HEK293T (cell line): ENCODE measurements around the gene NDOR1.
A peak's percentile ranks its signal among the peaks of the same experiment; 100 is the strongest.

Experiments used
- CTCF ChIA-PET: fragments of 350-600 bp; formaldehyde crosslinking; extraction: SDS; loops from one replicate; lab custom pipeline; 2021; ENCODE audit warnings: antibody characterized with exemption, inconsistent platforms; lab: Yijun Ruan, JAX
- POLR2A ChIA-PET: fragments of 350-600 bp; formaldehyde crosslinking; extraction: SDS; loops from one replicate; lab custom pipeline; 2020; ENCODE audit warnings: antibody characterized with exemption, inconsistent platforms; lab: Yijun Ruan, JAX
- DNase-seq: peaks from one replicate; pipeline ENCODE4 v3.0.0; 2012; ENCODE audit warnings: mixed read lengths; ENCODE audit errors: extremely low spot score
- ARNT ChIP-seq: fragments of 450-650 bp; IDR thresholded peaks from 2 replicates; pipeline ENCODE4 v1.6.1; 2017; ENCODE audit warnings: mild to moderate bottlenecking
- BHLHE40 ChIP-seq: fragments of 450-650 bp; IDR thresholded peaks from 2 replicates; pipeline ENCODE4 v1.6.1; 2016; ENCODE audit warnings: mild to moderate bottlenecking, moderate library complexity, borderline replicate concordance
- CTBP1 ChIP-seq: fragments of 450-650 bp; IDR thresholded peaks from 2 replicates; pipeline ENCODE4 v1.6.1; 2016; ENCODE audit warnings: borderline replicate concordance
- ELF4 ChIP-seq: fragments of 450-650 bp; IDR thresholded peaks from 2 replicates; pipeline ENCODE4 v1.6.1; 2017; ENCODE audit warnings: antibody characterized with exemption
- FOXA1 ChIP-seq: fragments of 450-650 bp; IDR thresholded peaks from 2 replicates; pipeline ENCODE4 v1.6.1; 2016; ENCODE audit warnings: mild to moderate bottlenecking
- FOXK2 ChIP-seq: fragments of 450-650 bp; IDR thresholded peaks from 2 replicates; pipeline ENCODE4 v1.6.1; 2016; ENCODE audit warnings: mild to moderate bottlenecking
- FOXM1 ChIP-seq: fragments of 450-650 bp; IDR thresholded peaks from 2 replicates; pipeline ENCODE4 v1.6.1; 2017; ENCODE audit warnings: mild to moderate bottlenecking, borderline replicate concordance
- HDGF ChIP-seq: fragments of 450-650 bp; IDR thresholded peaks from 2 replicates; pipeline ENCODE4 v1.6.1; 2017; ENCODE audit warnings: antibody characterized with exemption, borderline replicate concordance
- L3MBTL2 ChIP-seq: fragments of 450-650 bp; conservative IDR thresholded peaks from 2 replicates; pipeline ENCODE4 v1.6.1; 2016; ENCODE audit warnings: mild to moderate bottlenecking
- LEF1 ChIP-seq: fragments of 450-650 bp; IDR thresholded peaks from 2 replicates; pipeline ENCODE4 v1.6.1; 2017; ENCODE audit warnings: mild to moderate bottlenecking, borderline replicate concordance
- NFRKB ChIP-seq: fragments of 450-650 bp; IDR thresholded peaks from 2 replicates; pipeline ENCODE4 v1.6.1; 2016; ENCODE audit warnings: mild to moderate bottlenecking, moderate library complexity
- PKNOX1 ChIP-seq: fragments of 450-650 bp; IDR thresholded peaks from 2 replicates; pipeline ENCODE4 v1.6.1; 2016
- SP1 ChIP-seq: fragments of 450-650 bp; IDR thresholded peaks from 2 replicates; pipeline ENCODE4 v1.6.1; 2017
- SUZ12 ChIP-seq: fragments of 450-650 bp; IDR thresholded peaks from 2 replicates; pipeline ENCODE4 v1.6.1; 2016; ENCODE audit warnings: mild to moderate bottlenecking
- TARDBP ChIP-seq: fragments of 450-650 bp; IDR thresholded peaks from 2 replicates; pipeline ENCODE4 v1.6.1; 2016
- ZNF384 ChIP-seq: fragments of 450-650 bp; IDR thresholded peaks from 2 replicates; pipeline ENCODE4 v1.6.1; 2016

The NDOR1 gene

GRCh38 chr9:137205126-137206069 is at the start of gene NDOR1, which contains the start of gene TMEM203:
Gene NDOR1 (plus strand): TSS chr9:137205700. CDS start chr9:137205778, 78 bp downstream.
Gene TMEM203 (minus strand): TSS chr9:137205648. CDS start chr9:137205414, 234 bp downstream.
- CTCF ChIA-PET: no interaction called here
- peak; percentile 94 for DNase-seq
- POLR2A ChIA-PET: interaction anchor here (0.6 to 2.3 kb wide), 11 partner anchors 10 to 75 kb away, joined by 3 to 16 read pairs (median 5); partner anchors contain the start of genes ANAPC2, RNF208, SSNA1 and TUBB4B
- TF ChIP-seq SUZ12 (no peak), ELF4 (peak; percentile 49), L3MBTL2 (peak; percentile 53), TARDBP (no peak)

- ChIA-PET CTCF (interaction anchor here (0.9 to 1.9 kb wide), 2 partner anchors 11 to 20 kb away, joined by 3 to 5 read pairs; no protein-coding TSS in a partner anchor), POLR2A (interaction anchor here (0.9 to 2.7 kb wide), 4 partner anchors 12 to 309 kb away, joined by 3 to 21 read pairs (median 4); partner anchors contain the start of gene TPRN)
- peak; percentile 82 for DNase-seq
- TF ChIP-seq BHLHE40: no peak
- TF ChIP-seq ELF4: no peak
- no peak for TF ChIP-seq ARNT
- no peak for TF ChIP-seq PKNOX1
- no peak for TF ChIP-seq L3MBTL2
- no peak for TF ChIP-seq FOXA1
- TF ChIP-seq ZNF384: no peak
- no peak for TF ChIP-seq SUZ12
Observed at GRCh38 chr9:137156567-137157375, 48.7 kb upstream of the NDOR1 start.

DNA sequence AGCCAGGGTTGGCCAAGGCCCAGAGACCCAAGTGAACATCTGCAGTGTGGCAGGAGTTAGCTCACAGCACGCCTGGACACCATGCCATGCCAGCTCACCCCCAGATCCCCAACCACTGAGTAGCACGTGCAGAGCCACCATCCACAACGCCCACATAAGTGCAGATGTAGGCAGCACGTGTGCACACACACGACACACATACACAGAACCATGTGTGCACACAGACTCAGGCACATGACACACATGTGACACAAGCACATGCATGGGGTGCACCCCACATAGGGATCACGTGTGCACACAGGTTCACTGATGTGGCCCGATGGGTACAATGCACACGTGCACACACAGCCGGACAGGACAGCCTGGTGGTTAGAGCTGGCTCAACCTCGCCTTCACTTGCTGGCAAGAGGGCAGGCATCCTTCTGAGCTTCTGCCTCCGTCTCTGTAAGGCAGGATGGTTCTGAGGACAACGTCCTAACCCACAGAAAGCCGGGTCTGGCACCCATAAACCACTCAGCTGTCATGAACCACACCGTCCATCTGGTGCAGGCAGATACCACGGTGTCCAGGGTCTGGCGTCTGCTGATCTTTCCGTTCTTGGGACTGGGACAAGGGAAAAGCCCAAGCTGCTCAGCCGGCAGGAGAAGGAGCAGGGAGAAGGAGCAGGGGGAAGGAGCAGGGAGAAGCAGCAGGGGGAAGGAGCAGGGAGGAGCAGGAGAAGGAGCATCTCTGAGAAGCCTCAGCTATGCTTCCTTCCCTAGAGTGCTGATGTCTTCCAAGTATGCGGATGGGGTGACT is 47.7 kb upstream of the NDOR1 start:
- CTCF ChIA-PET: interaction anchor here (1.0 to 1.9 kb wide), 2 partner anchors 10 to 70 kb away, joined by 3 to 5 read pairs; partner anchors contain the start of gene RNF224
- POLR2A ChIA-PET: interaction anchor here (0.9 to 2.7 kb wide), 3 partner anchors 11 to 310 kb away, joined by 3 to 21 read pairs (median 3); no protein-coding TSS in a partner anchor
- TF ChIP-seq SP1 (no peak), LEF1 (no peak), TARDBP (no peak)
- DNase-seq: no peak

DNA sequence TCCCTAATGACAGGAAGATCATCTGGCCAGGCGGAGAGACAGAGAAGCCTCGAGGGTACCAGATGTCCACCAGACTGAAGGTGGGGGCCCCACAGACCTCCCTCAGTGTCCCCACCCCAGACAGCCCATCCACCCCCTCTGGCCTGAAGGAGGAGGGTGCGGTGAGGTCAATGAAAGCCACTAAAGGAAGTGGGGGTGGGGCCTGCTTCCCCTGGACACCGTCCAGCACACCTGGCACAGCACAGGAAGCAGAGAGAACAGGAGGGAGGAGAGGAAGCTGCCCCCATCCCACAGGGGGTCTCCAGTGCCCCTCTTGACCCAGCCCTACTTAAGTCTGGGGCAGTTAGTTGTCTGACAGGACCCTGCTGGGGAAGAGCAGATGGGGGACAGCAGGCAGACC is 46.9 kb upstream of the NDOR1 start:
- ChIA-PET CTCF (interaction anchor here (1.0 kb wide), 1 partner anchor 69 kb away, joined by 3 read pairs; the partner anchor contains the start of gene RNF224), POLR2A (interaction anchor here (1.5 to 2.7 kb wide), 2 partner anchors 29 to 72 kb away, joined by 3 to 21 read pairs; partner anchors contain the start of gene MAN1B1)
- TF ChIP-seq ZNF384: no peak
- TF ChIP-seq L3MBTL2: no peak
- no peak for TF ChIP-seq TARDBP
- no peak for TF ChIP-seq PKNOX1
- TF ChIP-seq ARNT: no peak
- no peak for TF ChIP-seq FOXK2
- TF ChIP-seq CTBP1: no peak
- TF ChIP-seq SP1: no peak
- TF ChIP-seq ELF4: no peak
- no peak for TF ChIP-seq FOXA1
- TF ChIP-seq NFRKB: no peak
- no peak for TF ChIP-seq FOXM1
- TF ChIP-seq BHLHE40: no peak
- no peak for TF ChIP-seq LEF1
- no peak for TF ChIP-seq HDGF
- no peak for TF ChIP-seq SUZ12
- no peak for DNase-seq

DNA sequence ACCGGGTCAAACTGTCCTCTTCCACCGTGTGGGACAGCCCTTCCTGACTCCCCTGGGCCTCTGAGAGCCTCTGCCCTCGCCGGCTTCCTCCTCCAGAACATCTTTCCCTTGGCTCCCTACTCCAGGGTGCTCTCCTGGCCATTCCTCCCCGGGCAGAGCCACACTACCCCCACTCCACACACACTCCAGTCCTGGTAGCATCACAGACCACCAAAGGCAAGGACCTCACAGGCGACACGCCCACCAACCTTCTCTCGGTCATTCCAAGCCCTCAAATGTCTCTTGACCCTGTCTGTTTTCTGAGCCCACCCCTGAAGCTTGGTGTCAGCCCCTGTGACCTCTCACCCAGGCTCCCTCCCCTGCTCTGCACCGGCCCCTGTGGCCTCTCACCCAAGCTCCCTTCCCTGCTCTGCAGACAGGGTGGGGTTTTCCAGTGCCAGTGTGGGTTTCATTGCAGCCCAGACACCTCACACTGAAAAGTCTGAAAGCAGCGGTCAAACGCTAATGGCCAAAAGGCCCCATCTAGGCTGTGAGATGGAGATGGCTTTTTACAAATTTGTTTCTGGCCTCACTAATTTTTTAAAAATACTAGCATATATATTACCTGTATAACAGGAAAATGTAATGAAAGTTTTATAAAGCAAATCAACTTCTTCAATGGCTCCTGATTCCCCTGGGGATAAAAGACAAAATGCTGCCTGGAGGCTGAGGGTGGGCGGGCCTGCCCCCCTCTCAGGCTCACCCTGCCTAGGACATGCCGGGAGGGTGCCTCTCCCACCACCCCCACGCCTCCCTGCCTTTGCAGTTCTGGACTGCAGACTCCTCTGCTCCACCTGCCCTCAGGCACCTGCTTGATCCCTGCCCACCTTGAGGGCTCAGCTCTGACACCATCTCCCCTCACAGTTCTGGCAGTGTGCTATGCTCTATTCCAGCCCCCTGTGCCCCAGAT is 46.1 kb upstream of the NDOR1 start:
- ChIA-PET CTCF (no interaction called here), POLR2A (interaction anchor here (1.5 kb wide), 1 partner anchor 73 kb away, joined by 3 read pairs; the partner anchor contains the start of gene MAN1B1)
- no peak for DNase-seq
- TF ChIP-seq FOXK2 (no peak), NFRKB (no peak), HDGF (no peak), BHLHE40 (no peak), PKNOX1 (no peak), CTBP1 (no peak), ZNF384 (no peak), SP1 (no peak), FOXA1 (no peak), TARDBP (no peak), L3MBTL2 (no peak), LEF1 (no peak), ARNT (no peak), ELF4 (no peak), FOXM1 (no peak), SUZ12 (no peak)
